Colonic mucosa (tissue), 4 donors: ENCODE measurements around the gene PNLIPRP2. TPM values are rescaled to one million over a fixed set of nuclear protein-coding genes. Genes with fewer than 3 reads are reported as not detected.

ENCODE experiments used
- DNase-seq: peaks from one replicate; pipeline ENCODE4 v3.0.0-alpha.2; 2020
- H3K27ac ChIP-seq: fragments of 200-600 bp; one replicate; pipeline ENCODE4 v1.8.0; 2021
- H3K27me3 ChIP-seq: fragments of 200-600 bp; one replicate; pipeline ENCODE4 v1.8.0; 2021
- H3K36me3 ChIP-seq: fragments of 200-600 bp; one replicate; pipeline ENCODE4 v1.8.0; 2021
- H3K4me1 ChIP-seq: fragments of 200-600 bp; one replicate; pipeline ENCODE4 v1.8.0; 2021; ENCODE audit warnings: mild to moderate bottlenecking
- H3K4me3 ChIP-seq: fragments of 200-600 bp; one replicate; pipeline ENCODE4 v1.8.0; 2021
- H3K9ac ChIP-seq, 2 donors: one replicate each; pipeline ENCODE4 v1.7.0; 2013; ENCODE audit warnings: control low read depth in 2 of 2, low read depth in 2 of 2, low read length in 2 of 2
- H3K9me3 ChIP-seq: fragments of 200-600 bp; one replicate; pipeline ENCODE4 v1.8.0; 2021
- CTCF ChIP-seq: fragments of 200-600 bp; IDR thresholded peaks from one replicate; pipeline ENCODE4 v1.8.0; 2022; ENCODE audit warnings: antibody characterized with exemption, mild to moderate bottlenecking
- intact Hi-C: fragments of 100-400 bp; cut with DNase I; formaldehyde crosslinking; loops from one replicate; pipeline ENCODE4 v1.14.1; 2022
- total RNA-seq, 2 donors: library from RNA; stranded (reverse); fragmentation: NEBNext Ultra II Directional in 1 of 2; extraction: Animal tissue kit (Norgen Biotek cat#: 25700) in 1 of 2; gene quantifications; one replicate each; pipeline ENCODE4 v1.2.1, GENCODE V29; 2021
- donor health status: healthy.
- donor health status: DM: no; HTN: no; CAD: no.
- donor health status: DM: no; HTN: no; CAD: no.

Gene PNLIPRP2
- total RNA-seq, 2 donors from 2014 or later = 5.0 to 9.1 TPM

GRCh38 chr10:116626815-116627214, 6.1 kb downstream of the PNLIPRP2 start:
- no peak for DNase-seq
- TF ChIP-seq CTCF = no peak
- no peak overlapping the region for H3K27ac ChIP-seq
- no peaks in the 10 kb centered on the region for H3K27me3 ChIP-seq
- no peak overlapping the region for H3K4me3 ChIP-seq
- intact Hi-C loops = loop anchor here (5.0 kb wide), 1 partner anchor 160 kb away; no protein-coding TSS in a partner anchor
- no peaks in the 10 kb centered on the region for H3K36me3 ChIP-seq
- H3K9ac ChIP-seq = no peak overlapping the region
- no peaks in the 10 kb centered on the region for H3K4me1 ChIP-seq
- H3K9me3 ChIP-seq = no peaks in the 10 kb centered on the region

- Histone ChIP-seq H3K9me3 (no peaks in the 10 kb centered on the region), H3K27ac (no peak overlapping the region), H3K4me3 (peak overlapping the region; percentile 51), H3K4me1 (no peaks in the 10 kb centered on the region), H3K27me3 (no peaks in the 10 kb centered on the region), H3K36me3 (no peaks in the 10 kb centered on the region), H3K9ac (peak overlapping the region; percentile 23 to 53)
- DNase-seq = peak; percentile 71
- TF ChIP-seq CTCF = peak; percentile 48
- intact Hi-C loops = loop anchor here (5.0 kb wide), 1 partner anchor 160 kb away; no protein-coding TSS in a partner anchor
Measured at GRCh38 chr10:116627386-116627933, 6.7 kb downstream of the PNLIPRP2 start.

GRCh38 chr10:116629340-116629739, 8.6 kb downstream of the PNLIPRP2 start:
- H3K36me3 ChIP-seq = no peaks in the 10 kb centered on the region
- no peak overlapping the region for H3K4me3 ChIP-seq
- no peak for TF ChIP-seq CTCF
- H3K4me1 ChIP-seq = no peaks in the 10 kb centered on the region
- H3K27ac ChIP-seq = no peak overlapping the region
- intact Hi-C loops = loop anchor here (5.0 kb wide), 1 partner anchor 158 kb away; no protein-coding TSS in a partner anchor
- no peaks in the 10 kb centered on the region for H3K9me3 ChIP-seq
- H3K9ac ChIP-seq = no peak overlapping the region
- H3K27me3 ChIP-seq = no peaks in the 10 kb centered on the region
- DNase-seq = no peak

- no peak overlapping the region for H3K9ac ChIP-seq
- H3K4me3 ChIP-seq = no peak overlapping the region
- DNase-seq = no peak
- H3K9me3 ChIP-seq = no peaks in the 10 kb centered on the region
- no peaks in the 10 kb centered on the region for H3K36me3 ChIP-seq
- intact Hi-C loops = no loop called here
- H3K27ac ChIP-seq = no peak overlapping the region
- no peak for TF ChIP-seq CTCF
- no peaks in the 10 kb centered on the region for H3K4me1 ChIP-seq
- no peaks in the 10 kb centered on the region for H3K27me3 ChIP-seq
Measured at GRCh38 chr10:116630020-116630419, 9.3 kb downstream of the PNLIPRP2 start.

GRCh38 chr10:116631871-116632295, 11.1 kb downstream of the PNLIPRP2 start:
- Histone ChIP-seq H3K4me3 (no peak overlapping the region), H3K9ac (no peak overlapping the region), H3K27ac (no peak overlapping the region), H3K27me3 (no peaks in the 10 kb centered on the region), H3K4me1 (no peaks in the 10 kb centered on the region), H3K36me3 (no peaks in the 10 kb centered on the region), H3K9me3 (no peaks in the 10 kb centered on the region)
- DNase-seq = no peak
- intact Hi-C loops = no loop called here
- TF ChIP-seq CTCF = no peak
